Activated T-helper 17 cell treated with anti-CD3 and anti-CD28 coated beads, Interleukin-2, amount 50 U/mL, for 72 hours (primary cell): ENCODE data around the gene HOXA6. TPM values are rescaled to one million over a fixed set of nuclear protein-coding genes. Genes with fewer than 3 reads are reported as not detected.

Experiments
- ATAC-seq: fragments of 150-1000 bp; cut with Tn5 transposase; replicated peaks from 2 replicates; pipeline ENCODE4 v1.10.0; 2021; ENCODE audit warnings: mild to moderate bottlenecking, moderate library complexity
- H3K27ac Mint-ChIP-seq: one replicate; pipeline ENCODE4 v1.8.0; 2022; ENCODE audit warnings: mixed read lengths
- H3K27me3 Mint-ChIP-seq: one replicate; pipeline ENCODE4 v1.8.0; 2022; ENCODE audit warnings: mixed read lengths
- H3K36me3 Mint-ChIP-seq: one replicate; pipeline ENCODE4 v1.8.0; 2022; ENCODE audit warnings: low read depth, mild to moderate bottlenecking, mixed read lengths
- H3K4me1 Mint-ChIP-seq: one replicate; pipeline ENCODE4 v1.8.0; 2022; ENCODE audit warnings: mixed read lengths
- H3K4me3 Mint-ChIP-seq: one replicate; pipeline ENCODE4 v1.8.0; 2022; ENCODE audit warnings: mild to moderate bottlenecking, mixed read lengths
- H3K9me3 Mint-ChIP-seq: one replicate; pipeline ENCODE4 v1.8.0; 2022; ENCODE audit warnings: mixed read lengths
- total RNA-seq, 2 donors: library from RNA; stranded (reverse); gene quantifications; one replicate each; pipeline ENCODE4 v1.2.3, GENCODE V29; 2022

Gene HOXA6
- total RNA-seq, 2 donors from 2014 or later: not detected

- no peak overlapping the region for H3K4me3 Mint-ChIP-seq
- H3K4me1 Mint-ChIP-seq: peaks cover 4% of the 10 kb centered on the region
- peaks cover 46% of the 10 kb centered on the region for H3K27me3 Mint-ChIP-seq
- no peaks in the 10 kb centered on the region for H3K9me3 Mint-ChIP-seq
- no peak for ATAC-seq
- H3K36me3 Mint-ChIP-seq: no peaks in the 10 kb centered on the region
- H3K27ac Mint-ChIP-seq: no peak overlapping the region
Observed at GRCh38 chr7:27146491-27147198, 929 bp downstream of the HOXA6 start.

- Mint-ChIP-seq H3K27ac (no peak overlapping the region), H3K36me3 (no peaks in the 10 kb centered on the region), H3K9me3 (no peaks in the 10 kb centered on the region), H3K4me1 (no peaks in the 10 kb centered on the region), H3K4me3 (no peak overlapping the region), H3K27me3 (peaks cover 41% of the 10 kb centered on the region)
- no peak for ATAC-seq
Observed at GRCh38 chr7:27145914-27146412, 1.6 kb downstream of the HOXA6 start.

- Mint-ChIP-seq H3K4me1 (no peaks in the 10 kb centered on the region), H3K27me3 (peaks cover 40% of the 10 kb centered on the region), H3K4me3 (no peak overlapping the region), H3K36me3 (no peaks in the 10 kb centered on the region), H3K9me3 (no peaks in the 10 kb centered on the region), H3K27ac (no peak overlapping the region)
- ATAC-seq: no peak
Observed at GRCh38 chr7:27145165-27145913, 2.2 kb downstream of the HOXA6 start.

- Mint-ChIP-seq H3K9me3 (no peaks in the 10 kb centered on the region), H3K27me3 (peaks cover 35% of the 10 kb centered on the region), H3K27ac (no peak overlapping the region), H3K4me1 (no peaks in the 10 kb centered on the region), H3K4me3 (no peak overlapping the region), H3K36me3 (no peaks in the 10 kb centered on the region)
- ATAC-seq: no peak
Observed at GRCh38 chr7:27144781-27145164, 2.8 kb downstream of the HOXA6 start.

GRCh38 chr7:27143950-27144780 lies 3.4 kb downstream of the HOXA6 start:
- no peak overlapping the region for H3K4me3 Mint-ChIP-seq
- no peak overlapping the region for H3K27ac Mint-ChIP-seq
- peaks cover 34% of the 10 kb centered on the region for H3K27me3 Mint-ChIP-seq
- H3K4me1 Mint-ChIP-seq: no peaks in the 10 kb centered on the region
- no peak for ATAC-seq
- no peaks in the 10 kb centered on the region for H3K36me3 Mint-ChIP-seq
- no peaks in the 10 kb centered on the region for H3K9me3 Mint-ChIP-seq

GRCh38 chr7:27143023-27143949 lies 4.3 kb downstream of the HOXA6 start, which contains the start of gene HOXA5:
TSS of gene HOXA5 (minus strand) at chr7:27143681. CDS start at chr7:27143607, 74 bp downstream.
- Mint-ChIP-seq H3K4me3 (no peak within 1 kb of the TSS), H3K9me3 (no peaks in the 10 kb centered on the region), H3K36me3 (no peaks in the 10 kb centered on the region), H3K4me1 (no peaks in the 10 kb centered on the region), H3K27me3 (peaks cover 31% of the 10 kb centered on the region), H3K27ac (no peak within 1 kb of the TSS)
- ATAC-seq: no peak

- Mint-ChIP-seq H3K4me1 (no peaks in the 10 kb centered on the region), H3K36me3 (no peaks in the 10 kb centered on the region), H3K27ac (no peak overlapping the region), H3K9me3 (no peaks in the 10 kb centered on the region), H3K4me3 (no peak overlapping the region), H3K27me3 (peaks cover 34% of the 10 kb centered on the region)
- ATAC-seq: no peak
Observed at GRCh38 chr7:27142580-27143022, 5.0 kb downstream of the HOXA6 start.

GRCh38 chr7:27141923-27142579 lies 5.5 kb downstream of the HOXA6 start:
- Mint-ChIP-seq H3K9me3 (no peaks in the 10 kb centered on the region), H3K4me1 (no peaks in the 10 kb centered on the region), H3K27ac (no peak overlapping the region), H3K27me3 (peaks cover 36% of the 10 kb centered on the region), H3K36me3 (no peaks in the 10 kb centered on the region), H3K4me3 (no peak overlapping the region)
- no peak for ATAC-seq

- H3K27me3 Mint-ChIP-seq: peaks cover 31% of the 10 kb centered on the region
Observed at GRCh38 chr7:27141137-27141922, 6.2 kb downstream of the HOXA6 start.

GRCh38 chr7:27140126-27140857 lies 7.3 kb downstream of the HOXA6 start:
- no peaks in the 10 kb centered on the region for H3K36me3 Mint-ChIP-seq
- no peak overlapping the region for H3K27ac Mint-ChIP-seq
- no peaks in the 10 kb centered on the region for H3K4me1 Mint-ChIP-seq
- no peak overlapping the region for H3K4me3 Mint-ChIP-seq
- no peak for ATAC-seq
- H3K27me3 Mint-ChIP-seq: peaks cover 33% of the 10 kb centered on the region
- no peaks in the 10 kb centered on the region for H3K9me3 Mint-ChIP-seq

More at GRCh38 chr7:27141137-27141922, 6.2 kb downstream of the HOXA6 start:
- no peaks in the 10 kb centered on the region for H3K4me1 Mint-ChIP-seq
- no peaks in the 10 kb centered on the region for H3K9me3 Mint-ChIP-seq
- no peak for ATAC-seq
- H3K36me3 Mint-ChIP-seq: no peaks in the 10 kb centered on the region
- no peak overlapping the region for H3K27ac Mint-ChIP-seq
- no peak overlapping the region for H3K4me3 Mint-ChIP-seq

GRCh38 chr7:27139334-27140125 lies 8.0 kb downstream of the HOXA6 start:
- Mint-ChIP-seq H3K27me3 (peaks cover 33% of the 10 kb centered on the region), H3K4me1 (peaks cover 3% of the 10 kb centered on the region), H3K4me3 (no peak overlapping the region), H3K9me3 (no peaks in the 10 kb centered on the region), H3K36me3 (no peaks in the 10 kb centered on the region), H3K27ac (no peak overlapping the region)
- no peak for ATAC-seq
